Coronary artery (tissue), 2 donors: ENCODE measurements around the gene ACOX1.
A peak's percentile ranks its signal among the peaks of the same experiment; 100 is the strongest.

Experiments used
- DNase-seq: peaks from one replicate; pipeline ENCODE4 v3.0.0-alpha.2; 2017; ENCODE audit warnings: low spot score
- H3K27ac ChIP-seq, 2 donors: fragments of 200-600 bp; sonication (generic); one replicate each; pipeline ENCODE4 v1.5.1; 2016 to 2019
- H3K4me3 ChIP-seq: fragments of 200-600 bp; sonication (generic); 2 replicates; pipeline ENCODE4 v1.5.1; 2016; ENCODE audit warnings: mild to moderate bottlenecking, moderate library complexity
- TF ChIP-seq, protein P1 (sequence below): fragments of 200-600 bp; sonication (generic); IDR thresholded peaks from one replicate; pipeline ENCODE4 v1.5.1; 2019; ENCODE audit warnings: antibody characterized with exemption

Gene ACOX1

GRCh38 chr17:75891605-75892555, 87.1 kb downstream of the ACOX1 start:
- Histone ChIP-seq H3K4me3 (no peak overlapping the region), H3K27ac (peak overlapping the region in 1 of 2 donors; percentile 7)
- TF ChIP-seq, protein P1, sequence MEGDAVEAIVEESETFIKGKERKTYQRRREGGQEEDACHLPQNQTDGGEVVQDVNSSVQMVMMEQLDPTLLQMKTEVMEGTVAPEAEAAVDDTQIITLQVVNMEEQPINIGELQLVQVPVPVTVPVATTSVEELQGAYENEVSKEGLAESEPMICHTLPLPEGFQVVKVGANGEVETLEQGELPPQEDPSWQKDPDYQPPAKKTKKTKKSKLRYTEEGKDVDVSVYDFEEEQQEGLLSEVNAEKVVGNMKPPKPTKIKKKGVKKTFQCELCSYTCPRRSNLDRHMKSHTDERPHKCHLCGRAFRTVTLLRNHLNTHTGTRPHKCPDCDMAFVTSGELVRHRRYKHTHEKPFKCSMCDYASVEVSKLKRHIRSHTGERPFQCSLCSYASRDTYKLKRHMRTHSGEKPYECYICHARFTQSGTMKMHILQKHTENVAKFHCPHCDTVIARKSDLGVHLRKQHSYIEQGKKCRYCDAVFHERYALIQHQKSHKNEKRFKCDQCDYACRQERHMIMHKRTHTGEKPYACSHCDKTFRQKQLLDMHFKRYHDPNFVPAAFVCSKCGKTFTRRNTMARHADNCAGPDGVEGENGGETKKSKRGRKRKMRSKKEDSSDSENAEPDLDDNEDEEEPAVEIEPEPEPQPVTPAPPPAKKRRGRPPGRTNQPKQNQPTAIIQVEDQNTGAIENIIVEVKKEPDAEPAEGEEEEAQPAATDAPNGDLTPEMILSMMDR: no peak
- DNase-seq: no peak
